GM12878 (cell line): ENCODE measurements around the gene PLRG1.

Source experiments
- ATF3 ChIP-seq: IDR thresholded peaks from 2 replicates; pipeline ENCODE4 v1.6.1; 2011; ENCODE audit warnings: low read depth, mild to moderate bottlenecking, low read length, moderate library complexity, borderline replicate concordance; ENCODE audit errors: extremely low read depth
- POLR2A ChIP-seq: IDR thresholded peaks from 2 replicates; pipeline ENCODE4 v1.6.1; 2011; ENCODE audit warnings: low read depth, mild to moderate bottlenecking, low read length
- REST ChIP-seq: IDR thresholded peaks from 2 replicates; pipeline ENCODE4 v1.6.1; 2012; ENCODE audit warnings: mild to moderate bottlenecking, low read depth, low read length
- TAF1 ChIP-seq: IDR thresholded peaks from 2 replicates; pipeline ENCODE4 v1.6.1; 2011; ENCODE audit warnings: mild to moderate bottlenecking, low read depth, low read length, borderline replicate concordance

GRCh38 chr4:154564311-154564710 is 14.1 kb upstream of the PLRG1 start:
- TF ChIP-seq POLR2A (no peak), REST (no peak), TAF1 (no peak), ATF3 (no peak)
